Activated naive CD8-positive, alpha-beta T cell treated with anti-CD3 and anti-CD28 coated beads, Interleukin-2, amount 10 ng/mL, durations not matched to agents 7 days and 5 days (primary cell): ENCODE results near the gene KIAA1217. TPM values are rescaled to one million over a fixed set of nuclear protein-coding genes. Genes with fewer than 3 reads are reported as not detected.
"Not testable (repeated sequence)": the region's sequence is repeated elsewhere in the genome, so short reads cannot be mapped to it uniquely, and the experiment has no call there.

ENCODE experiments used
- ATAC-seq: fragments of 150-1000 bp; cut with Tn5 transposase; one replicate; pipeline ENCODE4 v1.10.0; 2021; ENCODE audit warnings: low read depth, moderate library complexity
- POLR2A ChIA-PET: fragments of 350-600 bp; sonication (Branson Sonifier 250); formaldehyde crosslinking; loops from one replicate; lab custom pipeline; 2021; ENCODE audit warnings: antibody characterized with exemption; lab: Charles Lee
- DNase-seq: peaks from one replicate; pipeline ENCODE4 v3.0.0; 2021
- H3K27ac Mint-ChIP-seq: one replicate; pipeline ENCODE4 v1.8.0; 2022; ENCODE audit warnings: mild to moderate bottlenecking, mixed read lengths
- H3K27me3 Mint-ChIP-seq: one replicate; pipeline ENCODE4 v1.8.0; 2022; ENCODE audit warnings: mild to moderate bottlenecking, moderate library complexity, mixed read lengths
- H3K36me3 Mint-ChIP-seq: one replicate; pipeline ENCODE4 v1.8.0; 2021; ENCODE audit warnings: mild to moderate bottlenecking, mixed read lengths
- H3K4me1 Mint-ChIP-seq: one replicate; pipeline ENCODE4 v1.8.0; 2021; ENCODE audit warnings: mixed read lengths
- H3K4me3 Mint-ChIP-seq: one replicate; pipeline ENCODE4 v1.8.0; 2022; ENCODE audit warnings: mild to moderate bottlenecking, moderate library complexity, mixed read lengths
- H3K9me3 Mint-ChIP-seq: one replicate; pipeline ENCODE4 v1.8.0; 2021; ENCODE audit warnings: mixed read lengths
- total RNA-seq, 2 experiments: library from RNA; stranded (reverse); gene quantifications; one replicate each; pipeline ENCODE4 v1.2.3, GENCODE V29; 2021

KIAA1217 gene
- total RNA-seq, 2 experiments from 2014 or later = 0.06 TPM; not detected in 1

DNA sequence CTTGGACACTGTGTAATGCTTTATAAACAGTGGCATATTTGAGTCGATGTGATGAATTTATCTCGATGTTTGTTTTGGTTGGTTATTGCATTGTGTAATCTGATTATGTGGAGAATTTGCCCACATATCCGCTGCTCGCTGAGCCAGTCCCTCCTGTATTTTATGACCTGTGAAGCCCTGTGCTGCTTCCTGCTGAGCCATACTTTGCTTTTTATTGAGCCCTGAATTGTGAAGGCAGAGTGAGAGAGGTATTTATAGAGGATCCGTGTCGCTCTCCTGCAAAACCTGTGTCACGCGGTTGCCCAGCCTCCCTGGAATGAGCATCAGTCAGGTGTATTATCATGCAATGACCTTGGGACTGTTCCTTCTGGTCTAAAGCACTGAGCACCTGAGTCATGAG, 261.1 kb downstream of the KIAA1217 start:
- DNase-seq (no peak), ATAC-seq (no peak)
- peaks cover 11% of the 10 kb centered on the region for H3K27me3 Mint-ChIP-seq
- H3K27ac Mint-ChIP-seq = no peak overlapping the region
- peaks cover 7% of the 10 kb centered on the region for H3K4me1 Mint-ChIP-seq
- POLR2A ChIA-PET = no interaction called here
- H3K9me3 Mint-ChIP-seq = peaks cover 1% of the 10 kb centered on the region
- H3K4me3 Mint-ChIP-seq = no peak overlapping the region
- H3K36me3 Mint-ChIP-seq = no peaks in the 10 kb centered on the region

DNA sequence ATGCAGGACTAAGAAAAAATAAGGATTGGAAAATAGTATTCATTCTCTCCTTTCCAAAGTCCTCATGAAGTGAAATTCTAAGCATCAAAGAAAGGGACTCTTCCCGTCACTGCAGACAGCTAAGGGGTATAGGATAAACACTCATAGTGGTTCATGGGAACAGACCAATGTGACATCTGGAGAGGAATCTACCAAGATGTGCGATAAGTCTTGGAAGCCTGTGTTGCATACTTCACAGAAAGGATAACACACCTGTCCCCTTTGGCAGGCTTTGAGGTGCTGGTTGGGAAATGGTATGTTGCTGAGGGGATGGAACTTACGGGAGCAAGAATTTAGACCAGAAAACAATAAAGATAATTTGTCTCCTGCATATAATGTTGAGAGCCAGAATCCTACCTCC, 266.7 kb downstream of the KIAA1217 start:
- DNase-seq (no peak), ATAC-seq (no peak)
- H3K4me3 Mint-ChIP-seq = no peak overlapping the region
- H3K9me3 Mint-ChIP-seq = peaks cover 3% of the 10 kb centered on the region
- H3K36me3 Mint-ChIP-seq = no peaks in the 10 kb centered on the region
- no peaks in the 10 kb centered on the region for H3K4me1 Mint-ChIP-seq
- peaks cover 5% of the 10 kb centered on the region for H3K27me3 Mint-ChIP-seq
- no peak overlapping the region for H3K27ac Mint-ChIP-seq
- POLR2A ChIA-PET = no interaction called here

DNA sequence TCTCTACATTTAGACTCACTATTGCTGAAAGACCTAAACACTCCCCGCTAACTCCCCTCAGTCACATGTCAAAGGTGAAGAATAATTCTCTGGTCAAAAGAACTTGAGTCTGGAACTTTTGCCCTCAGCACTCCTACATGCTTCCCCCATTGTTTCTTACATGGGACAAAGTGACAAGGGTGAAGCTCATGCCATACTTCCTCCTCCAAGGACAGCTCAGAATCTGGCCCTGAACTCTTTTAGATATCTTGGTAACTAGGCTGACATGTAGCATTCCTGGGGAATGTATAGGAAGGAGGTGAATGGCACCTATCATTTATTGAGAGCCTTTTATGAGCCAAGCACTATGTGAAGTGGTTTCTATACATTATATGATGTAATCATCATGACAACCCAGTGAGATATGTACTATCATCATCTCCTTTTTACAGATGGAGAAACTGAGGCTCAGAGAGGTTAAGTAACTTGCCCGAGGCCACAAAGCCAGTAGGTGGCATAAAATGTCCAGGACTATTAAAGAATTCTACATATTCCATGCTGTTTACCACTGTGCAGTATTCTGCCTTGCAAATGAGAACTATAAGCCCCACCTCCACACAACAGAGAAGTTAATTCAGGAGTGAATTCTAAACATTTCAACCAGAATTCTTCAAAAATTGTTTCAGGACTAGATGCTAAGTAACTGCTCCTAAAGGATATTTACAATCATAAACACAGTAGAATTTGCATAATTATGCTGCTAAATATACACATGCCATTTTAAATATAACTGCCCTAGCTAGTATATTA, 268.2 kb downstream of the KIAA1217 start:
- Mint-ChIP-seq H3K9me3 (peaks cover 3% of the 10 kb centered on the region), H3K4me1 (no peaks in the 10 kb centered on the region), H3K27me3 (peaks cover 5% of the 10 kb centered on the region)

DNA sequence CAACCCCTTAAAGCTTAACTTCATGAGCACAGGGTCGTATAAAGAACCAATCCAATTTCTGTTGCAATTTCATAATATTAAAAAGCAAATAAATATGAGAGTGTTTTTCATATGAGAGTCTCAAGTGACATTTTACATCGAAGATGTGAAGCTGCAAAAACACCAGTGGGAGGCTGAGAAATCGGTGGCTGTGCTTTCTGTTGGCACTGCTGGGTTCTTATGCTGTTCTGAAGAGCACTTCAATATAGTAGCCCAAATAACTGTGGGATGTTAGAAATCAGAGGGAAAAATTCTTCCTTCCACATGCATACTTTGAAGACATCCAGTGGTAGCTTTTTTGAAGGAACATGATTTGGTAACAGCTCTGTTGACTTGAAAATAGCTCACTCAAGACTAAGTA, 269.0 kb downstream of the KIAA1217 start:
- Mint-ChIP-seq H3K4me3 (no peak overlapping the region), H3K9me3 (peaks cover 2% of the 10 kb centered on the region), H3K27ac (no peak overlapping the region), H3K36me3 (no peaks in the 10 kb centered on the region), H3K27me3 (peaks cover 5% of the 10 kb centered on the region), H3K4me1 (no peaks in the 10 kb centered on the region)
- DNase-seq (no peak), ATAC-seq (no peak)
- POLR2A ChIA-PET = no interaction called here

More for the DNA sequence above, 268.2 kb downstream of the KIAA1217 start:
- DNase-seq = no peak
- POLR2A ChIA-PET = no interaction called here
- no peaks in the 10 kb centered on the region for H3K36me3 Mint-ChIP-seq
- no peak overlapping the region for H3K4me3 Mint-ChIP-seq
- ATAC-seq = no peak
- H3K27ac Mint-ChIP-seq = no peak overlapping the region

DNA sequence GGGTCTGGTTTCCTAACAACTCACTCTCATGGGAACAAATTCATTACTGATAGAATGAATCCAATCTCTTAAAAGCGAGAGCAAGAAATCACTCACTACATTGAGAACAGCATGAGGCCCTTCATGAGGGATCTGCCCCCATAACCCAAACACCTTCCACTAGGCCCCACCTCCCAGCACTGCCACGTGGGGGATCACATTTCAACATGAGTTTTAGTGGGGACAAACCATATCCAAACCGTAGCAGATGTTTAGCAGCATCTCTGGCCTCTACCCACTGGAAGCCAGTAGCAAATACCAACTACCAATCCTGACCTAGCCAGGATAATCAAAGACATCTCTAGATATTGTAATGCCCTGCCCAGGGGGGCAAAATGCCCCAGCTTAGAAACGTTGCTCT, 270.9 kb downstream of the KIAA1217 start:
- Mint-ChIP-seq H3K9me3 (peaks cover 2% of the 10 kb centered on the region), H3K27me3 (peaks cover 2% of the 10 kb centered on the region), H3K36me3 (no peaks in the 10 kb centered on the region), H3K27ac (no peak overlapping the region), H3K4me3 (no peak overlapping the region), H3K4me1 (no peaks in the 10 kb centered on the region)
- POLR2A ChIA-PET = no interaction called here
- no peak for DNase-seq
- ATAC-seq = no peak

DNA sequence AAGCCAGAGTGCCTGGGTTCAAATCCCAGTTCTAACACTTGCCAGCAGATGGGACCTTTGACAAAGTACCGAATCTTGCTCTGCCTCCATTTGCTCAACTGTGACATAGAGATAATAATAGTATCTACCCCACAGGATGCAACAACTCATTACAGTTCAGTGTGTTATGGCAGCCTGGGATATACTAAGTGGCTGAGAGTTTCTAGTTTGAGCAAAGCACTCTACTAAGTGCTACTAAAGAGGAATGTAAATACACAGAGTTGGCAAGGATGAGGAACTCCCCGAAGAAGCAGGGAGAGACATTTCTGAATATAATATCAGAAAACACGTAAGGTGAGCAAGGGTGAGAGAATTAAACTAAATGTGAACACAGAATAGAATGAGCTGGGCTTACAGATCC, 271.5 kb downstream of the KIAA1217 start:
- POLR2A ChIA-PET = no interaction called here
- DNase-seq (no peak), ATAC-seq (no peak)
- H3K36me3 Mint-ChIP-seq = no peaks in the 10 kb centered on the region
- no peak overlapping the region for H3K4me3 Mint-ChIP-seq
- H3K27ac Mint-ChIP-seq = no peak overlapping the region
- no peaks in the 10 kb centered on the region for H3K27me3 Mint-ChIP-seq
- no peaks in the 10 kb centered on the region for H3K4me1 Mint-ChIP-seq
- H3K9me3 Mint-ChIP-seq = peaks cover 2% of the 10 kb centered on the region

DNA sequence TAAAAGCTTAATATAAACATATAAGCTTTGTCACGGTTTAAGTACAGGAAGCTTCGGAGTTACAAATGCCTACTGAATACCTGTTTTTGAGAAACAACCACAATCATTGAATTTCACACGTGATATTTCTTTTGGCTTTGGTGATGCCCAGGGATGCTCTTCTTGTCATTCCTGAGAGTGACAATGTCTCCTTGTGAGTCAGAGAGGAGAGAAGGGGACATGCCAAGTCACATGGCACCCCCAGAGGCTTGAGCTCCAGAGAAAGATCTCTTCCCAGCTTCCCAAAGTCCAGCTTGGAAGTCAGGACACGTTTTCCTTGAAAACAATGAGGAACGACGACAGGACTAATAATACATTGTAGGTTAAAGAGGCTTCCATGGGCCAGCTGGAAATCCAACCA, 272.3 kb downstream of the KIAA1217 start:
- H3K27ac Mint-ChIP-seq = no peak overlapping the region
- peaks cover 2% of the 10 kb centered on the region for H3K9me3 Mint-ChIP-seq
- H3K36me3 Mint-ChIP-seq = no peaks in the 10 kb centered on the region
- no peak overlapping the region for H3K4me3 Mint-ChIP-seq
- no peaks in the 10 kb centered on the region for H3K4me1 Mint-ChIP-seq
- POLR2A ChIA-PET = no interaction called here
- DNase-seq (no peak), ATAC-seq (no peak)
- H3K27me3 Mint-ChIP-seq = no peaks in the 10 kb centered on the region

DNA sequence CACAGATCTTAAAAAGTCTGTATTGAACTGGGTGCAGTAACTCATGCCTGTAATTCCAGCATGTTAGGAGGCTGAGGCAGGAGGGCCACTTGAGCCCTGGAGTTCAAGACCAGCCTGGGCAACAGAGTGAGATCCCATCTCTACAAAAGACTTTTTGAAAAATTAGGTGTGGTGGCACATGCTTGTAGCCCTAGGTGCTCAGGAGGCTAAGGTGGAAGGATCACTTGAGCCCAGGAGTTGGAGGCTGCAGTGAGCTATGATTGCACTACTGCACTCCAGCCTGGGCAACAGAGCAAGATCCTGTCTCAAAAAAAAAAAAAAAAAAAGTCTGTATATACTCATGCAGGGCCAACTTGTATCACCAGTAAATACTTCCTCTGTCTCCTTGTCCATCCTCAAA, 273.8 kb downstream of the KIAA1217 start:
- POLR2A ChIA-PET, H3K4me1 Mint-ChIP-seq, DNase-seq, H3K9me3 Mint-ChIP-seq, H3K36me3 Mint-ChIP-seq, H3K27me3 Mint-ChIP-seq, ATAC-seq, H3K27ac Mint-ChIP-seq, H3K4me3 Mint-ChIP-seq: not testable (repeated sequence)

DNA sequence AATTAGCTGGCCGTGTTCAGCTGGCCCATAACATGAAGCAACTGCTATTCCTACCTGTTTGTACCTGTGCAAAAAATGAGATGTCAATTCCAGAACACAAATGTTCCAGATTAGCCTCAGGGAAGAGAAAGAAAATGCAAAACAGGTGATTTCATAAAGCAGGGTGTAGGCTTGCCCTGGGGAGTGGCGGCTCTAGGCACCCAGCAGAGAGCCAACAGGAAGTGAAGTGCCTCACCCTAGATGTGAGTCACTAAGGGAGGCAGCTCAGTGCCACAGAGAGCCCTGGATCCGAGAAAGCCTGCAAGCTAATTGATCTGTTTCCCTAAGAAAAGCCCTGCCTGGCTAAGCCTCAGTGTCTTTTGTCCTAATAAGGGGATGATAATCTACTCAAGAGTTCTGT, 274.8 kb downstream of the KIAA1217 start:
- Mint-ChIP-seq H3K4me3 (no peak overlapping the region), H3K36me3 (no peaks in the 10 kb centered on the region), H3K27ac (no peak overlapping the region), H3K4me1 (no peaks in the 10 kb centered on the region), H3K9me3 (peaks cover 2% of the 10 kb centered on the region), H3K27me3 (no peaks in the 10 kb centered on the region)
- DNase-seq (no peak), ATAC-seq (peak; percentile 60)
- POLR2A ChIA-PET = no interaction called here

DNA sequence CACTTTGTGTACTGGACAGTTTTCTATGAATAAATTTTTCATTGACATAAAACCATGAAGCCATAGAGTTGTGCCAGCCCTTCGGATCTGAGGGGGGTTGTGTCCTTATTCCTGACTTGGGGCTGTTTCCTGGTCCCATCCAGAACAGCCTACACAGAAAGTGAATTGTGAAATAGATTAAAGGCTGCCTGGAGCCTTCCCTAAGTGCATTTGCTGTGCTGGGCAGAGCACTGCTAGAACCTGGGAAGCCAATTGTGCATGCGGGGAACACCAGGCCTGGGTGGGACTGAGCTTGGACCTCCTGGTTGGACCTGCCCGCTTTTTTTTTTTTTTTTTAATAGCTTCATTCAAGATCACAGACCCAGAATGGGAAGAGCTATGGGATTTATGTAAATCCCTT, 275.8 kb downstream of the KIAA1217 start:
- Mint-ChIP-seq H3K4me1 (no peaks in the 10 kb centered on the region), H3K4me3 (no peak overlapping the region), H3K9me3 (no peaks in the 10 kb centered on the region), H3K27ac (no peak overlapping the region), H3K27me3 (no peaks in the 10 kb centered on the region), H3K36me3 (no peaks in the 10 kb centered on the region)
- no peak for ATAC-seq
- POLR2A ChIA-PET = interaction anchor here (0.6 kb wide), 1 partner anchor 582 kb away, joined by 4 read pairs; no protein-coding TSS in a partner anchor
- DNase-seq = no peak

DNA sequence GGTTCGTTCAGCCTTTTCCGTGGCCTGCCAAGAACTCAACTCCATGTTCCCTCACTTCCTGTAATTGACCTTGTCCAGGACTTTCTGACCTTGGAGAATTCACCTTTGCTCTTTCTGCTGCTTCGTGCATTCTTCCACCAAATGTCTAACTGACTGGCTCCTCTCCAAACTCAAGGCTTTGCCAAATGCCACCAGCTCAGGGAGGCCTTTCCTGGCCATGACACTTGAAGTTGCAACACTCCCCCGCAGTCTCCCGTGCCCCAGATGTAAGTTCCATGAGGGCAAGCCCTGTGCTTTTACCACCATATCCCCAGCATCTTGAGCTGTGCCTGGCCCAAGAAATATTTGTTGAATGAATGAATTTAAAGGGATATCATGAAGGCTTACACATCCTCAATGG, 276.4 kb downstream of the KIAA1217 start:
- Mint-ChIP-seq H3K9me3 (no peaks in the 10 kb centered on the region), H3K36me3 (no peaks in the 10 kb centered on the region), H3K27ac (no peak overlapping the region), H3K4me3 (no peak overlapping the region), H3K27me3 (no peaks in the 10 kb centered on the region), H3K4me1 (no peaks in the 10 kb centered on the region)
- DNase-seq (no peak), ATAC-seq (no peak)
- POLR2A ChIA-PET = interaction anchor here (0.6 kb wide), 1 partner anchor 583 kb away, joined by 4 read pairs; no protein-coding TSS in a partner anchor

DNA sequence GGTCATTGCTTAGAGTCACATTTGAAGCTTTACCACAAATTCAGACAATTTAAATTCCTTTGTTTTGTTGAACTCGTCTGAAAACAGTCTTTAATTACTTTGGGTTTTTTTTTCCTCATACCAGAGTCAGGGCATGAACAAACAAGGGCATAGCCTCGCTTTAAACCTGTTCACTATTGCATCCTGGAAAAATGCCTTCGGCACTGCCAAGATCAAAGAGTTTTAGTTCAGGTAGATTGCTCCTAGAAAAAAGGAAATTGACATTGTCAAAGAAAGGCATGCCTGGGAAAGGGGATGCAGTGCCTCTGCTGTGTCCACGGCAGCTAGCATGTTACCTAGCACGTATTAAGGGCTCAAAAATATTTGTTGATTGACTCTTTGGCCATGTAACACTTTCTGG, 279.7 kb downstream of the KIAA1217 start:
- DNase-seq = no peak
- H3K27ac Mint-ChIP-seq = no peak overlapping the region
- ATAC-seq = no peak
- no peaks in the 10 kb centered on the region for H3K9me3 Mint-ChIP-seq
- no peaks in the 10 kb centered on the region for H3K36me3 Mint-ChIP-seq
- H3K4me3 Mint-ChIP-seq = no peak overlapping the region
- POLR2A ChIA-PET = no interaction called here
- no peaks in the 10 kb centered on the region for H3K27me3 Mint-ChIP-seq
- H3K4me1 Mint-ChIP-seq = no peaks in the 10 kb centered on the region

DNA sequence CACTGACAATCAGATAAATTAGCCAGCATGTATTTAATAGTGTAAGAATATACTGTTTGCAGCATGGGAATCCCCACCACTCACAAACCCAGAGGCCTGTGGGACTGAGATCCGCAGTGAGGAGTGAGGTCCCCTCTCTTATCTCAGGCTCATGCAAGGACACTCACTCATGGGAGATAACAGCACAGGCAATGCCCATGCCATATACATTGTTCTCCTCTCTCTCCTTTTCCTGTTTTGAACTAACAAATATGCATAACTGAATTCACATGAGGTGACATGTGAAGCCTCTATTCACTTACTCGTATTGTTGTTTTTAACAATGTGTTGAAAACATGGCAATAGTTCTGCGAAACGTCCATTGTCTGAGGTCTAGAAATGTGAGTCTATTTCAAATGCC, 284.2 kb downstream of the KIAA1217 start:
- DNase-seq = no peak
- Mint-ChIP-seq H3K4me3 (no peak overlapping the region), H3K27me3 (no peaks in the 10 kb centered on the region), H3K9me3 (no peaks in the 10 kb centered on the region), H3K4me1 (no peaks in the 10 kb centered on the region), H3K36me3 (no peaks in the 10 kb centered on the region), H3K27ac (no peak overlapping the region)
- no peak for ATAC-seq
- POLR2A ChIA-PET = no interaction called here

DNA sequence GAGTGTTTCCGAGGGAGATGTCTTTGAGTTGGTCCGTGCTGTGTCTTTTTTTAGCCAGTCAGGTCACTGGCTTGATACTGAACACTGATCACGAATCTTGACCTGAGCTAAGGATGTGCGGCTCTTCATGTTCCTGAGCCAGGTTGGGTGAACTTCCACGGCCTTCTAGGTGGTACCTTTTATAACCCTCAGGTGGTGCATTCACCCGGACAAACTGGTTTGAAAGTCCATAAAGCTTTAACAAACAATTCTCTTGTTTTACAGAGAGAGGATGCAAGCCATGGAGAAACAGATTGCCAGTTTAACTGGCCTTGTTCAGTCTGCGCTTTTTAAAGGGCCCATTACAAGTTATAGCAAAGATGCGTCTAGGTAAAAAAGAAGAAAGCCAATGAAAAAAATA, 285.3 kb downstream of the KIAA1217 start:
- H3K27ac Mint-ChIP-seq = no peak overlapping the region
- POLR2A ChIA-PET = no interaction called here
- no peaks in the 10 kb centered on the region for H3K4me1 Mint-ChIP-seq
- H3K36me3 Mint-ChIP-seq = no peaks in the 10 kb centered on the region
- ATAC-seq = no peak
- no peaks in the 10 kb centered on the region for H3K9me3 Mint-ChIP-seq
- DNase-seq = no peak
- H3K4me3 Mint-ChIP-seq = no peak overlapping the region
- no peaks in the 10 kb centered on the region for H3K27me3 Mint-ChIP-seq
